A549 (cell line): Measurements from ENCODE around the gene ADCY2. TPM values are rescaled to one million over a fixed set of nuclear protein-coding genes. Genes with fewer than 3 reads are reported as not detected.
A peak's percentile ranks its signal among the peaks of the same experiment; 100 is the strongest.

Source experiments
- ATAC-seq, 2 experiments: fragments of 200-7000 bp in 1 of 2; fragments of >200 bp in 1 of 2; cut with Nextera tagmentation in 1 of 2; cut with Tn5 transposase in 1 of 2; 3 replicates each; pipeline versions ENCODE4 v1.8.0 to v1.9.1; 2018 to 2020; ENCODE audit warnings: mild to moderate bottlenecking in 1 of 2, moderate library complexity in 1 of 2
- CTCF ChIA-PET: fragments of 300-600 bp; sonication (Branson Sonifier 250); formaldehyde crosslinking; extraction: SDS; loops from one replicate; lab custom pipeline; 2021; ENCODE audit warnings: antibody characterized with exemption, inconsistent platforms; lab: Yijun Ruan, JAX
- POLR2A ChIA-PET: fragments of 350-600 bp; formaldehyde crosslinking; extraction: SDS; loops from one replicate; lab custom pipeline; 2021; ENCODE audit warnings: antibody characterized with exemption, inconsistent platforms; lab: Yijun Ruan, JAX
- DNase-seq, 2 experiments: peaks; one replicate each; pipeline versions ENCODE4 v3.0.0 to v3.0.0-alpha.2; 2011 to 2016; ENCODE audit warnings: low read depth in 1 of 2, low spot score in 1 of 2
- FAIRE-seq: peaks from 2 replicates; lab custom pipeline; 2011; peaks lifted over from hg19 to GRCh38; lab: Jason Lieb, UNC
- H3K27ac ChIP-seq, 2 experiments: fragments of >200 bp; sonication (Bioruptor Twin); formaldehyde crosslinking; 3 replicates each; pipeline ENCODE4 v1.5.1; 2016 to 2017
- H3K4me1 ChIP-seq: fragments of >200 bp; sonication (Bioruptor Twin); formaldehyde crosslinking; 3 replicates; pipeline ENCODE4 v1.6.1; 2016
- H3K4me2 ChIP-seq: fragments of >200 bp; sonication (Bioruptor Twin); formaldehyde crosslinking; 3 replicates; pipeline ENCODE4 v1.6.1; 2016
- H3K4me3 ChIP-seq: fragments of >200 bp; sonication (Bioruptor Twin); formaldehyde crosslinking; 3 replicates; pipeline ENCODE4 v1.5.1; 2016
- H3K9me3 ChIP-seq: fragments of >200 bp; sonication (Bioruptor Twin); formaldehyde crosslinking; 3 replicates; pipeline ENCODE4 v1.6.1; 2016
- BHLHE40 ChIP-seq: IDR thresholded peaks from 2 replicates; pipeline ENCODE4 v1.6.1; 2012; ENCODE audit warnings: low read depth, low read length, inconsistent platforms
- CBX2 ChIP-seq: fragments of 200-600 bp; sonication (generic); IDR thresholded peaks from 2 replicates; pipeline ENCODE4 v1.6.1; 2016; ENCODE audit warnings: low read depth, mild to moderate bottlenecking, borderline replicate concordance
- CBX8 ChIP-seq: fragments of 200-600 bp; sonication (generic); IDR thresholded peaks from 2 replicates; pipeline ENCODE4 v1.6.1; 2016
- CEBPB ChIP-seq, 2 experiments: fragments of >200 bp in 1 of 2; sonication (Bioruptor Twin) in 1 of 2; formaldehyde crosslinking in 1 of 2; IDR thresholded peaks; 2 replicates each; pipeline ENCODE4 v1.6.1; 2012 to 2016
- CHD4 ChIP-seq: fragments of 200-600 bp; sonication (generic); IDR thresholded peaks from 2 replicates; pipeline ENCODE4 v1.6.1; 2016; ENCODE audit warnings: antibody characterized with exemption, mild to moderate bottlenecking, borderline replicate concordance
- ESRRA ChIP-seq: fragments of 150-350 bp; IDR thresholded peaks from 2 replicates; pipeline ENCODE4 v1.6.1; 2014; ENCODE audit warnings: mild to moderate bottlenecking, low read length, borderline replicate concordance
- FOXS1 ChIP-seq: fragments of 250-450 bp; sonication (Bioruptor Pico); IDR thresholded peaks from 2 replicates; pipeline ENCODE4 v1.5.0; 2020; ENCODE audit warnings: mild to moderate bottlenecking, moderate library complexity
- HDAC2 ChIP-seq: fragments of 200-600 bp; sonication (generic); IDR thresholded peaks from 2 replicates; pipeline ENCODE4 v1.6.1; 2016
- HEYL ChIP-seq: fragments of 250-450 bp; sonication (Bioruptor Pico); IDR thresholded peaks from 2 replicates; pipeline ENCODE4 v1.8.0; 2021; ENCODE audit warnings: mild to moderate bottlenecking, moderate library complexity
- HOXA7 ChIP-seq: fragments of 250-450 bp; sonication (Bioruptor Pico); IDR thresholded peaks from 2 replicates; pipeline ENCODE4 v1.5.0; 2020; ENCODE audit warnings: mild to moderate bottlenecking, moderate library complexity
- HOXB5 ChIP-seq: fragments of 250-450 bp; sonication (Bioruptor Pico); IDR thresholded peaks from 2 replicates; pipeline ENCODE4 v1.5.0; 2020; ENCODE audit warnings: mild to moderate bottlenecking, moderate library complexity
- JUN ChIP-seq, 2 experiments: fragments of >200 bp; sonication (Bioruptor Twin); formaldehyde crosslinking; IDR thresholded peaks; 2 replicates in 1 of 2; 3 replicates in 1 of 2; pipeline ENCODE4 v1.6.1; 2016 to 2017
- JUNB ChIP-seq: fragments of >200 bp; sonication (Bioruptor Twin); formaldehyde crosslinking; IDR thresholded peaks from 2 replicates; pipeline ENCODE4 v1.6.1; 2016
- KDM1A ChIP-seq: fragments of 200-600 bp; sonication (generic); IDR thresholded peaks from 2 replicates; pipeline ENCODE4 v1.6.1; 2016; ENCODE audit warnings: low read depth, mild to moderate bottlenecking
- KDM5A ChIP-seq: fragments of 200-600 bp; sonication (generic); IDR thresholded peaks from 2 replicates; pipeline ENCODE4 v1.6.1; 2016; ENCODE audit warnings: antibody characterized with exemption, mild to moderate bottlenecking
- MAFK ChIP-seq: fragments of 450-650 bp; IDR thresholded peaks from 2 replicates; pipeline ENCODE4 v1.6.1; 2014; ENCODE audit not compliant: partially characterized antibody
- MYC ChIP-seq: IDR thresholded peaks from 2 replicates; pipeline ENCODE4 v1.6.1; 2012; ENCODE audit warnings: mild to moderate bottlenecking, inconsistent platforms, low read length, improper control_type of control experiment, borderline replicate concordance
- NFE2L2 ChIP-seq: fragments of 150-350 bp; conservative IDR thresholded peaks from 2 replicates; pipeline ENCODE4 v1.6.1; 2014; ENCODE audit warnings: low read length
- NPAS2 ChIP-seq: fragments of 250-450 bp; sonication (Bioruptor Pico); IDR thresholded peaks from 2 replicates; pipeline ENCODE4 v1.8.0; 2022; ENCODE audit warnings: mild to moderate bottlenecking, moderate library complexity, borderline replicate concordance
- PHF8 ChIP-seq: fragments of 200-600 bp; sonication (generic); IDR thresholded peaks from 2 replicates; pipeline ENCODE4 v1.6.1; 2016; ENCODE audit warnings: low read depth, mild to moderate bottlenecking, antibody characterized with exemption, moderate library complexity, borderline replicate concordance
- POLR2A ChIP-seq: IDR thresholded peaks from 2 replicates; pipeline ENCODE4 v1.6.1; 2012; ENCODE audit warnings: mild to moderate bottlenecking, low read length
- POLR2AphosphoS2 ChIP-seq: conservative IDR thresholded peaks from 2 replicates; pipeline ENCODE4 v1.6.1; 2012; ENCODE audit warnings: low read length, improper control_type of control experiment, inconsistent platforms
- RAD21 ChIP-seq, 2 experiments: fragments of >200 bp in 1 of 2; sonication (Bioruptor Twin) in 1 of 2; formaldehyde crosslinking in 1 of 2; IDR thresholded peaks in 1 of 2; conservative IDR thresholded peaks in 1 of 2; 2 replicates in 1 of 2; 3 replicates in 1 of 2; pipeline ENCODE4 v1.6.1; 2012 to 2018; ENCODE audit warnings: inconsistent platforms in 1 of 2
- RARB ChIP-seq: fragments of 250-450 bp; sonication (Bioruptor Pico); IDR thresholded peaks from 2 replicates; pipeline ENCODE4 v1.8.0; 2021; ENCODE audit warnings: mild to moderate bottlenecking, moderate library complexity
- RCOR1 ChIP-seq: fragments of 150-350 bp; IDR thresholded peaks from 2 replicates; pipeline ENCODE4 v1.6.1; 2014; ENCODE audit warnings: antibody characterized with exemption, low read length, low read depth
- SREBF2 ChIP-seq: fragments of 450-650 bp; IDR thresholded peaks from 2 replicates; pipeline ENCODE4 v1.6.1; 2014; ENCODE audit warnings: mild to moderate bottlenecking, moderate library complexity
- TFCP2L1 ChIP-seq: fragments of 250-450 bp; sonication (Bioruptor Pico); IDR thresholded peaks from 2 replicates; pipeline ENCODE4 v1.5.0; 2021; ENCODE audit warnings: mild to moderate bottlenecking
- WGBS: methylation state at CpG from one replicate; pipeline ENCODE4 v1.1.6; 2017; ENCODE audit errors: missing lambda C conversion rate; 5-methylcytosine and 5-hydroxymethylcytosine counted together
- polyA plus RNA-seq, 4 experiments: library from polyadenylated mRNA; depleted of rRNA in 3 of 4; stranded (reverse); fragments of >200 nt; fragmentation: RNase III in 1 of 4; extraction: RNeasy Plus Mini Kit Qiagen cat#74134 plus additional on column Dnase treatment in 1 of 4; gene quantifications; 2 replicates in 3 of 4; 3 replicates in 1 of 4; pipeline ENCODE4 v1.2.3, GENCODE V29; 2011 to 2017
- TF ChIP-seq, protein P1 (sequence below): fragments of >200 bp; sonication (Bioruptor Twin); formaldehyde crosslinking; IDR thresholded peaks from 2 replicates; pipeline ENCODE4 v1.6.1; 2016
- TF ChIP-seq, protein P2 (sequence below): IDR thresholded peaks from 2 replicates; pipeline ENCODE4 v1.6.1; 2012; ENCODE audit warnings: low read depth, borderline replicate concordance
- TF ChIP-seq, protein P3 (sequence below): fragments of >200 bp; sonication (Bioruptor Twin); formaldehyde crosslinking; IDR thresholded peaks from 3 replicates; pipeline ENCODE4 v1.5.1; 2016

Gene ADCY2
- polyA plus RNA-seq, 2 of the 4 experiments (the other 2 are of a cell fraction), result not detected

DNA sequence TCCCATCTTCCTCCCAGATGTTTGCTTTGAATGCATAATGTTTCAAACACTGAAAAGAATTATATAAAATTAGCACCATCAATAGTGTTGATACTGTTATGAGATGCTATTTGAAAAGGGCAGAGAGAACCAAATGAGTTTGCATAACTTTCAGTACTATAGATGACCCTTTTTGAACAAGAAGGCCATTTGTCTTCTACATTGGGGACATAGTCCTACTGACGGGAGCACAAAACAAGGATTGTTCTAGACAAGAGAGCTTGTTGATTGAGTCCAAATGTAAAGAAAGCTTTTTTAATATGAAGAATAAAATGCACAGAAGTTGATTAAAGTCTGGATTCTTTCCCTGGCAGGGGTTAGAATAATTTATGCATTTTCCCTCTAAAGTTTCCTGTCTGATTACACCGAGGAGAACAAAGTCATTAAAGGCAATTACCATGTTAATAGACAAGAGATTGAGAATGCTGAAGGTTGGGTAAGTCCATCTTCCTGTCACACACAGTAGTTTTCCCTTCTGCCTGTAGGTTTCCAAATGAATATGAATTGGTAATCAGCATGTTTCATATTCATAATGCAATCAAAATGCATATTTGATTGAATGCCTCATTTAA lies 32.8 kb upstream of the ADCY2 start:
- Histone ChIP-seq H3K4me1 (no peaks in the 10 kb centered on the region), H3K4me2 (no peak overlapping the region), H3K9me3 (no peaks in the 10 kb centered on the region; the same call in 2 of the 3 replicates), H3K4me3 (no peak overlapping the region), H3K27ac (no peak overlapping the region)
- POLR2A ChIA-PET, result no interaction called here
- no peak for TF ChIP-seq FOXS1 (CRISPR knock-in tag)
- no peak for DNase-seq
- FAIRE-seq, result no peak
- 0% methylated on average over 2 of the region's 2 CpGs for WGBS
- no peak for ATAC-seq
- CTCF ChIA-PET, result no interaction called here

DNA sequence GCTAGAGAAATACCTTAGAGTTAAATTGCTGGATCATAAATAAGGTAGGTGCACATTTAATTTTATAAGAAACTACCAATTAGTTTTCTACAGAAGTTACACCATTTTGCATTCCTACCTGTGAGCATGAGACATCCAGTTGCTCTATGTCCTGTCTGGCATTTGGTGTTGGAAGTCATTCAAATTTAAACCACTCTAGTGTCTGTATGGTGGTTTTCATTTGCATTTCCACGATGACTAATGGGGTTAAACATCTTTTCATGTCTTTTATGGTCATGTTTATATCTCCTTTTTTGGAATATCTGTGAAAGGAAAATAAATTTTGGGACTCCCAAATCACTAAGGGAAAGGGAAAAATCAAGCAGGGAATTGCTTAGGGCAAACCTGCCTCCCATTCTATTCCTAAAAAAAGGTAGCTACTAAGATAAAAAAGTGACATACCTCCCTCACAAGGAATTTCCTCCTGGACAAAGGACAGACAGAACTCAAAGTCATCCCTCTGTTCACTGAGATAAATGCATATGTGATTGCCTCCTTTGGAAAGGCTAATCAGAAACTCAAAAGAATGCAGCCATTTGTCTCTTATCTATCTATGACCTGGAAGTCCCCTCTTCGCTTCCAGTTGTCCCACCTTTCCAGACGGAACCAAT lies 31.6 kb upstream of the ADCY2 start:
- TF ChIP-seq KDM5A (no peak), HEYL (CRISPR knock-in tag) (no peak), RARB (CRISPR knock-in tag) (no peak), HDAC2 (no peak), PHF8 (no peak), JUNB (no peak), KDM1A (no peak), POLR2AphosphoS2 (no peak), HOXB5 (CRISPR knock-in tag) (no peak), BHLHE40 (no peak), RAD21 (conservative IDR thresholded peaks at IDR 0.05 in 1 of 2, IDR thresholded peaks at IDR 0.05 in 1 of 2) (no peak), MYC (no peak), NFE2L2 (no peak), HOXA7 (CRISPR knock-in tag) (no peak), CEBPB (IDR thresholded peaks at IDR 0.05) (no peak), JUN (IDR thresholded peaks at IDR 0.05) (no peak), CBX8 (no peak), CHD4 (no peak)
- TF ChIP-seq, protein P1, sequence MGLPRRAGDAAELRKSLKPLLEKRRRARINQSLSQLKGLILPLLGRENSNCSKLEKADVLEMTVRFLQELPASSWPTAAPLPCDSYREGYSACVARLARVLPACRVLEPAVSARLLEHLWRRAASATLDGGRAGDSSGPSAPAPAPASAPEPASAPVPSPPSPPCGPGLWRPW, result no peak
- POLR2A ChIA-PET, result no interaction called here
- DNase-seq (no peak), ATAC-seq (no peak), FAIRE-seq (no peak)
- Histone ChIP-seq H3K27ac (no peak overlapping the region), H3K4me1 (no peaks in the 10 kb centered on the region), H3K9me3 (no peaks in the 10 kb centered on the region; the same call in 2 of the 3 replicates), H3K4me2 (no peak overlapping the region), H3K4me3 (no peak overlapping the region)
- CTCF ChIA-PET, result no interaction called here
- WGBS, result 9% methylated on average over 3 of the region's 3 CpGs

DNA sequence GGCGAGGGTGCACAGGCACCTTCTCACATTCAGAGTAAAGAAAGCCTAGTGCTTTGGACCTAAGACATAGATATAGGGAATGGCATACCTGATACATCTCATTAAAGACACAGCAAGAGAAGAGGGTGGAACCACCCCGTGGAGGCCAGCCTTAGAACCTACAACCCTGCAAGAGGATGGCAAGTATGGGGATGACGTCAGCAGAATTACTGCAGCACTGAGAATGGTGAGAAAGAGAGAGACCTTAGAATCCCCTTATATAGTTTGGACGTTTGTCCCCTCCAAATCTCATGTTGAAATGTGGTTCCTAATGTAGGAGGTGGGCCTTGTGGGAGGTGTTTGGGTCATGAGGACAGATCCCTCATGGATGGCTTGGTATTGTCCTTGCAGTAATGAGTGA lies 28.2 kb upstream of the ADCY2 start:
- no peak for DNase-seq
- 6% methylated on average over 4 of the region's 4 CpGs for WGBS
- CTCF ChIA-PET, result no interaction called here
- no peak for ATAC-seq
- Histone ChIP-seq H3K27ac (no peak overlapping the region), H3K9me3 (no peaks in the 10 kb centered on the region; the same call in 2 of the 3 replicates), H3K4me3 (no peak overlapping the region), H3K4me1 (no peaks in the 10 kb centered on the region), H3K4me2 (no peak overlapping the region)
- no peak for FAIRE-seq
- TF ChIP-seq HOXB5 (CRISPR knock-in tag) (no peak), MAFK (peak; percentile 27)
- POLR2A ChIA-PET, result no interaction called here

DNA sequence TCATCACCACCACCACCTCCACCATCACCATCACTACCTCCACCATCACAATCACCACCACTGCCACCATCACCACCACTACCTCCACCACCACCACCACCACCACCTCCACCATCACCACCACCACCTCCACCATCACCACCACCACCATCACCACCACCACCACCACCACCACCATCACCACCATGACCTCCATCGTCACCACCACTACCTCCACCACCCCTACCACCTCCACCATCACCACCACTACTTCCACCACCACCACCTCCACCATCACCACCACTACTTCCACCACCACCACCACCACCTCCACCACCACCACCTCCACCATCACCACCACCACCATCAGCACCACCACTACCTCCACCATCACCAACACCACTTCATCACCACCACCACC lies 23.5 kb upstream of the ADCY2 start:
- POLR2A ChIA-PET, result no interaction called here
- CTCF ChIA-PET, result no interaction called here
- no peak for DNase-seq
- H3K27ac ChIP-seq, result no peak overlapping the region
- no peak for TF ChIP-seq RCOR1
- TF ChIP-seq TFCP2L1 (CRISPR knock-in tag), result no peak
- TF ChIP-seq, protein P2, sequence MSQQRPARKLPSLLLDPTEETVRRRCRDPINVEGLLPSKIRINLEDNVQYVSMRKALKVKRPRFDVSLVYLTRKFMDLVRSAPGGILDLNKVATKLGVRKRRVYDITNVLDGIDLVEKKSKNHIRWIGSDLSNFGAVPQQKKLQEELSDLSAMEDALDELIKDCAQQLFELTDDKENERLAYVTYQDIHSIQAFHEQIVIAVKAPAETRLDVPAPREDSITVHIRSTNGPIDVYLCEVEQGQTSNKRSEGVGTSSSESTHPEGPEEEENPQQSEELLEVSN, result no peak
- TF ChIP-seq CBX2, result no peak
- TF ChIP-seq, protein P3, sequence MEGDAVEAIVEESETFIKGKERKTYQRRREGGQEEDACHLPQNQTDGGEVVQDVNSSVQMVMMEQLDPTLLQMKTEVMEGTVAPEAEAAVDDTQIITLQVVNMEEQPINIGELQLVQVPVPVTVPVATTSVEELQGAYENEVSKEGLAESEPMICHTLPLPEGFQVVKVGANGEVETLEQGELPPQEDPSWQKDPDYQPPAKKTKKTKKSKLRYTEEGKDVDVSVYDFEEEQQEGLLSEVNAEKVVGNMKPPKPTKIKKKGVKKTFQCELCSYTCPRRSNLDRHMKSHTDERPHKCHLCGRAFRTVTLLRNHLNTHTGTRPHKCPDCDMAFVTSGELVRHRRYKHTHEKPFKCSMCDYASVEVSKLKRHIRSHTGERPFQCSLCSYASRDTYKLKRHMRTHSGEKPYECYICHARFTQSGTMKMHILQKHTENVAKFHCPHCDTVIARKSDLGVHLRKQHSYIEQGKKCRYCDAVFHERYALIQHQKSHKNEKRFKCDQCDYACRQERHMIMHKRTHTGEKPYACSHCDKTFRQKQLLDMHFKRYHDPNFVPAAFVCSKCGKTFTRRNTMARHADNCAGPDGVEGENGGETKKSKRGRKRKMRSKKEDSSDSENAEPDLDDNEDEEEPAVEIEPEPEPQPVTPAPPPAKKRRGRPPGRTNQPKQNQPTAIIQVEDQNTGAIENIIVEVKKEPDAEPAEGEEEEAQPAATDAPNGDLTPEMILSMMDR, result no peak
- no peak for TF ChIP-seq ESRRA
- no peak for TF ChIP-seq POLR2A
- no peak for TF ChIP-seq NPAS2 (CRISPR knock-in tag)
- TF ChIP-seq SREBF2, result no peak
- TF ChIP-seq, all 56 proteins: peak for 0
- FAIRE-seq (no peak), ATAC-seq (no peak)
- no peaks in the 10 kb centered on the region for H3K4me1 ChIP-seq
- no CpG with 5 or more reads among the region's 1 CpG for WGBS
- H3K4me3 ChIP-seq, result no peak overlapping the region
- H3K9me3 ChIP-seq, result no peaks in the 10 kb centered on the region; the same call in 2 of the 3 replicates
- no peak overlapping the region for H3K4me2 ChIP-seq
